ENCODE results near the gene XRCC3.

- TF ChIP-seq EZH2phosphoT487 (IDR thresholded peaks at IDR 0.05; ENCODE audit: insufficient read depth, low read depth) = no peak
- TF ChIP-seq EZH2 (IDR thresholded peaks at IDR 0.05; ENCODE audit: insufficient read depth, poor library complexity, severe bottlenecking) = no peak
These were observed 11.2 kb upstream of the XRCC3 start for GRCh38 chr14:103726474-103726873.
